GM21526 (cell line): Measurements from ENCODE around the gene CIDEC.

Experiments
- ATAC-seq: cut with Tn5 transposase; IDR thresholded peaks from one replicate; pipeline ENCODE4 v1.9.1; 2021; ENCODE audit warnings: moderate library complexity; ENCODE audit not compliant: unreplicated experiment, low FRiP score

CIDEC gene

GRCh38 chr3:9817436-9817835 is 62.6 kb downstream of the CIDEC start:
- no peak for ATAC-seq
